OCI-LY3 (cell line): ENCODE results near the gene TXNDC11.

Experiments used
- CTCF ChIP-seq: fragments of 200-600, 300-600 bp; sonication (generic); IDR thresholded peaks from 2 replicates; pipeline ENCODE4 v1.5.1; 2014; ENCODE audit warnings: antibody characterized with exemption, low read length, low read depth
- EZH2phosphoT487 ChIP-seq: fragments of 200-600 bp; shearing (Covaris generic); IDR thresholded peaks from 2 replicates; pipeline ENCODE4 v1.6.1; 2018; ENCODE audit warnings: antibody characterized with exemption, mixed run types, low read depth

GRCh38 chr16:11734025-11734652 lies 8.5 kb downstream of the TXNDC11 start:
- TF ChIP-seq CTCF (no peak), EZH2phosphoT487 (no peak)
